ENCODE results near the gene OR4F15.

DNA sequence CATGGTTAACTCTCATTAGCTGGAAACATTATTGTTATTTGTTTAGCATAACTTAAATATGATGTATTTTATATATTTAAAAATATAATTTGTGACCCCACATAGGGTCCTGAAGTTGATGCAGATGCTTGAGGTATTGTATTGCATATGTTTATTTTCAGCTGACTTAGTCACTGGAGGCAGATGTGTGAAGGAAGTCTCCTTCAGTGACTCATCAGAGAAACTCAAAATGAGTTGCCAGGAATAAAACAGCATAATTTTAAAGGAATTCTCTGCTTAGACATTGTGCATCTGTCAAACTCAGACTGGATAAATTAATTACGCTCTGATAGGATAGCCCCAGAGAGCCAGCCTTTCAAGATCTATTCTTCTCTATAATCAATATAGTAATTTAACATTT, 16.5 kb upstream of the OR4F15 start:
- TF ChIP-seq, protein P1, sequence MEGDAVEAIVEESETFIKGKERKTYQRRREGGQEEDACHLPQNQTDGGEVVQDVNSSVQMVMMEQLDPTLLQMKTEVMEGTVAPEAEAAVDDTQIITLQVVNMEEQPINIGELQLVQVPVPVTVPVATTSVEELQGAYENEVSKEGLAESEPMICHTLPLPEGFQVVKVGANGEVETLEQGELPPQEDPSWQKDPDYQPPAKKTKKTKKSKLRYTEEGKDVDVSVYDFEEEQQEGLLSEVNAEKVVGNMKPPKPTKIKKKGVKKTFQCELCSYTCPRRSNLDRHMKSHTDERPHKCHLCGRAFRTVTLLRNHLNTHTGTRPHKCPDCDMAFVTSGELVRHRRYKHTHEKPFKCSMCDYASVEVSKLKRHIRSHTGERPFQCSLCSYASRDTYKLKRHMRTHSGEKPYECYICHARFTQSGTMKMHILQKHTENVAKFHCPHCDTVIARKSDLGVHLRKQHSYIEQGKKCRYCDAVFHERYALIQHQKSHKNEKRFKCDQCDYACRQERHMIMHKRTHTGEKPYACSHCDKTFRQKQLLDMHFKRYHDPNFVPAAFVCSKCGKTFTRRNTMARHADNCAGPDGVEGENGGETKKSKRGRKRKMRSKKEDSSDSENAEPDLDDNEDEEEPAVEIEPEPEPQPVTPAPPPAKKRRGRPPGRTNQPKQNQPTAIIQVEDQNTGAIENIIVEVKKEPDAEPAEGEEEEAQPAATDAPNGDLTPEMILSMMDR (conservative IDR thresholded peaks at IDR 0.05 in 1 of 2, IDR thresholded peaks at IDR 0.05 in 1 of 2; ENCODE audit: extremely low read depth in 1 of 2, insufficient read depth in 1 of 2, low read depth in 1 of 2, low read length in 2 of 2), result no peak
- no peak for TF ChIP-seq EZH2 (IDR thresholded peaks at IDR 0.05; ENCODE audit: borderline replicate concordance, low read length)

Data from mammary epithelial cell (primary cell).